Measurements from ENCODE around the gene PCK2. TPM values are rescaled to one million over a fixed set of nuclear protein-coding genes. Genes with fewer than 3 reads are reported as not detected.

Gene PCK2
- total and polyA plus RNA-seq, 2 of the 13 experiments (the other 11 are each of a cell fraction or from before 2014, with no cell fraction given) = 129 to 272 TPM

- CTCF ChIA-PET (ENCODE audit: low intra/inter-chr PET ratio, low total read pairs) = interaction anchor here (1.2 to 5.4 kb wide), 8 partner anchors 22 to 239 kb away, joined by 3 to 109 read pairs (median 12); partner anchors contain the start of genes IRF9 and PCK2
- TF ChIP-seq ZNF292 (CRISPR knock-in tag; IDR thresholded peaks at IDR 0.05; ENCODE audit: borderline replicate concordance, low read depth) (peak; percentile 29; the same call in 1 of the 2 replicates), ZBTB7A (CRISPR knock-in tag; IDR thresholded peaks at IDR 0.05) (0 out of 2 replicates have a peak, but pooled peaks have one; percentile 23), ZNF558 (CRISPR knock-in tag; IDR thresholded peaks at IDR 0.05; ENCODE audit: borderline replicate concordance) (no peak), ZNF549 (CRISPR knock-in tag; IDR thresholded peaks at IDR 0.05) (no peak), RARA (CRISPR knock-in tag; IDR thresholded peaks at IDR 0.05) (no peak), ZSCAN5A (CRISPR knock-in tag; IDR thresholded peaks at IDR 0.05; ENCODE audit: borderline replicate concordance) (no peak), PCBP1 (IDR thresholded peaks at IDR 0.05; ENCODE audit: borderline replicate concordance, low read depth, low read length) (no peak), MIXL1 (CRISPR knock-in tag; IDR thresholded peaks at IDR 0.05) (no peak), ZNF746 (CRISPR knock-in tag; IDR thresholded peaks at IDR 0.05) (no peak), MATR3 (CRISPR knock-in tag; IDR thresholded peaks at IDR 0.05) (no peak), ZSCAN9 (CRISPR knock-in tag; IDR thresholded peaks at IDR 0.05; ENCODE audit: borderline replicate concordance) (no peak), ARID4A (CRISPR knock-in tag; IDR thresholded peaks at IDR 0.05; ENCODE audit: borderline replicate concordance) (0 out of 2 replicates have a peak, but pooled peaks have one; percentile 5), UBTF (CRISPR knock-in tag; IDR thresholded peaks at IDR 0.05) (no peak), ZNF12 (CRISPR knock-in tag; IDR thresholded peaks at IDR 0.05) (no peak), CCDC6 (CRISPR knock-in tag; IDR thresholded peaks at IDR 0.05) (no peak), STAG1 (CRISPR knock-in tag; IDR thresholded peaks at IDR 0.05) (no peak), ZNF776 (CRISPR knock-in tag; IDR thresholded peaks at IDR 0.05) (no peak)
Measured at GRCh38 chr14:24058951-24059475, 35.1 kb upstream of the PCK2 start.

More at GRCh38 chr14:24058951-24059475, 35.1 kb upstream of the PCK2 start:
- peaks cover 37% of the 10 kb centered on the region for H3K4me1 ChIP-seq (ENCODE audit: insufficient read depth, low read length)
- no TSS peak for BruUV-seq (replicated peaks)
- no peak for DNase-seq (ENCODE audit: low spot score)
- H3K4me2 ChIP-seq (ENCODE audit: low read depth, low read length) = no peak overlapping the region
- ATAC-seq = peak; percentile 9
- H4K20me1 ChIP-seq (ENCODE audit: insufficient read depth, low read length) = no peaks in the 10 kb centered on the region
- FAIRE-seq = no peak
- H3K36me3 ChIP-seq (replicated peaks in 1 of 2; ENCODE audit: control insufficient read depth in 1 of 2, insufficient read depth in 2 of 2, low read length in 2 of 2) = no peaks in the 10 kb centered on the region
- in situ Hi-C loops (cut with HindIII; ENCODE audit: extremely low pct_ligation_motif_present, low pct_unique_long_range_greater_than_20kb) (loop anchor here (5.0 kb wide), 2 partner anchors 33 to 103 kb away; partner anchors contain the start of genes IRF9 and PCK2), intact Hi-C loops (cut with micrococcal nuclease; ENCODE audit: unreplicated experiment) (loop anchor here (1.0 to 2.0 kb wide), 5 partner anchors 31 to 238 kb away; partner anchors contain the start of gene IRF9)
- H2AFZ ChIP-seq (ENCODE audit: low read length) = no peak overlapping the region
- WGBS (ENCODE audit: low lambda C conversion rate) = 55% methylated on average over 10 of the region's 10 CpGs
- H3K9ac ChIP-seq (ENCODE audit: insufficient read depth, low read depth, low read length) = no peak overlapping the region
- H3K4me3 ChIP-seq (replicated peaks in 1 of 3; ENCODE audit: insufficient read depth in 1 of 3, low read depth in 2 of 3, low read length in 3 of 3) = no peak overlapping the region
- POLR2A ChIA-PET = interaction anchor here (0.9 to 9.6 kb wide), 22 partner anchors 8 to 249 kb away, joined by 3 to 226 read pairs (median 8); partner anchors contain the start of genes CIDEB, DCAF11, EMC9 and IPO4
- no peak overlapping the region for H3K27ac ChIP-seq (ENCODE audit: extremely low read length, insufficient read depth, low read length)
- H3K27me3 ChIP-seq (ENCODE audit: control insufficient read depth in 1 of 2, insufficient read depth in 2 of 2, low read length in 2 of 2) = peaks cover 16 to 42% of the 10 kb centered on the region in 2 experiments; a peak in 4 of 5 replicates
- no peaks in the 10 kb centered on the region for H3K9me3 ChIP-seq (ENCODE audit: low read length)
- H3K79me2 ChIP-seq (ENCODE audit: insufficient read depth, low read length) = no peaks in the 10 kb centered on the region
